Endothelial cell of hepatic sinusoid (primary cell): Measurements from ENCODE around the gene PTPN6.

Experiments
- in situ Hi-C: cut with HindIII; loops from 2 replicates; pipeline ENCODE4 v1.10.0; 2017; ENCODE audit warnings: low sequenced_read_pairs

Gene PTPN6

DNA sequence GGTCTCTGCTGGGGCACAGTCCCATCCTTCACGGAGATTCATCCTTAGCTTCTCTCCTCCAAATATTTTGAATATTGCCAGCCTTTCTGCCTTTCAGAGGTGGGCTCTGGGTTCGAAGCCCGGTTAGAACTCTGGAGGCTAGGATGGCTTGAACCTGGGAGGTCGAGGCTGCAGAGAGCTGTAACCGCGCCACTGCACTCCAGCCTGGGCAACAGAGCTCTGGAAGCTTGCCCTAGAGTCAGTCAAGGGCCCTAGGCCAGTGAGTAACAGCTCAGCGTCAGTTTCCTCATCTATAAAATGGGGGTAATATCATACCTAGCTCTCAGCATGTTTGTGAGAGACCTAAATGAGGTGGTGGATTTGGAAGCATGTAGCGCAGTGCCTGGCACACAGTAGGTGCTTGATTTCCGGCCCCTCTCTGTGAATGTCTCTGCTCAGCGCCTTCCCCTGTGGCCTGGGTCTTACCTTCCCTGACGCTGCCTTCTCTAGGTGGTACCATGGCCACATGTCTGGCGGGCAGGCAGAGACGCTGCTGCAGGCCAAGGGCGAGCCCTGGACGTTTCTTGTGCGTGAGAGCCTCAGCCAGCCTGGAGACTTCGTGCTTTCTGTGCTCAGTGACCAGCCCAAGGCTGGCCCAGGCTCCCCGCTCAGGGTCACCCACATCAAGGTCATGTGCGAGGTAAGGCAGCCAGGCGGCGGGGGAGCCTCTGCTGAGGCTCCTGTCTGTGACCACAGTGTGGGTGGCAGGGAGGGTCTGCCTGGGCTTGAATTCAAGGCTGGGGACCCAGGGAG, 3.4 kb downstream of the PTPN6 start:
- in situ Hi-C loops, result no loop called here

DNA sequence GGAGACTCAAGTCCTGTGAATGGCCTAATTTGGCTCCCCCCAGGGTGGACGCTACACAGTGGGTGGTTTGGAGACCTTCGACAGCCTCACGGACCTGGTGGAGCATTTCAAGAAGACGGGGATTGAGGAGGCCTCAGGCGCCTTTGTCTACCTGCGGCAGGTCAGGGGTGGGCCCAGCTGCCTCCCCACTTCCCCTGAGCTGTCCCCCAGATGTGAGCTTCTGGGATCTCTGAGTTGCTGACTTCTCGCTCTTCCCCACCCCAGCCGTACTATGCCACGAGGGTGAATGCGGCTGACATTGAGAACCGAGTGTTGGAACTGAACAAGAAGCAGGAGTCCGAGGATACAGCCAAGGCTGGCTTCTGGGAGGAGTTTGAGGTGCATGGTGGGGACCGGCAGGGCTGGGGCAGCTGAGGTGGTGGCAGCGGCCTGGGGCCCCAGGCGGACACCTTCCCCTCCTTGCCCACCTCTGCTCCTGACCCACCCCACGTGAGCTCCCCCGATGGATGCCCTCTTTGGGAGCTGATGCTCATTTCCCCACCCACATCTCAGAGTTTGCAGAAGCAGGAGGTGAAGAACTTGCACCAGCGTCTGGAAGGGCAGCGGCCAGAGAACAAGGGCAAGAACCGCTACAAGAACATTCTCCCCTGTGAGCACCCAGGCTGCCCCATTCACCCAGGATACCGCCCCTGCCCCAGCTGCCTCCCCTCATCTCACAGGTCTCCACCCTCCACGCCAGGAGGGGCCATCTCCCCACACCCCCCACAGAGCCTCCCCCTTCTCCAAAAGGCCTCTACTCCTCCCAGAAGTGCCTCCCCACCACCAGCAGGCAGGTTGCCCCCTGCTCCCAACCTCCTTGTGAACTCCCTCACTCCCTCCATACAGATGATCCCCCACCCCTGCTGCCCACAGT, 4.2 kb downstream of the PTPN6 start:
- in situ Hi-C loops, result no loop called here

GRCh38 chr12:6956021-6956727, 5.0 kb downstream of the PTPN6 start:
- in situ Hi-C loops, result no loop called here

DNA sequence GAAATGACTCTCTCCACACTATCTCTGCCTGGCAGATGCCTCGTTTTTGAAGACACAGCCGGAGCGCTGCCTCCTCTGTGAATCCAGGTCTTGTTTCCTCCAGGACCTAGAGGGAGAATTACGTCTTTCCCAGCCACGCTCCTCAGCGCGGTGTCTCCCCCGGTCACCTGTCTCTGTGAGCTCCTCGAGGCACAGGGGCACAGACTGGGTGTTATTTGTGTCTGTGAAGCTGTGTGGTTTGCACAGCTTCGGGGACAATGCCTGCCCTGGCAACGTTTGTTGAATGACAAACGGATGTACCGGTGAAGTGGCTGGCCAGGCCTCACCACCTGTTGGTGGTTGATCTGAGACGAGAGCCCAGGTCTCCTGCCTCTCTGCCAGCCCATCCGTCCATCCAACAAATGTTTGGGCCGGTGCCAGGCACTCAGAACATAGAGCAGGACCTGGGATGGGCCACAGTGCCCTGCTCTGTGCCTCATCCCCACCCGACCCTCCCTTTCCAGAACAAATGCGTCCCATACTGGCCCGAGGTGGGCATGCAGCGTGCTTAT, 6.1 kb downstream of the PTPN6 start:
- in situ Hi-C loops, result no loop called here

- in situ Hi-C loops, result no loop called here
Measured at GRCh38 chr12:6957741-6958608, 6.8 kb downstream of the PTPN6 start.

DNA sequence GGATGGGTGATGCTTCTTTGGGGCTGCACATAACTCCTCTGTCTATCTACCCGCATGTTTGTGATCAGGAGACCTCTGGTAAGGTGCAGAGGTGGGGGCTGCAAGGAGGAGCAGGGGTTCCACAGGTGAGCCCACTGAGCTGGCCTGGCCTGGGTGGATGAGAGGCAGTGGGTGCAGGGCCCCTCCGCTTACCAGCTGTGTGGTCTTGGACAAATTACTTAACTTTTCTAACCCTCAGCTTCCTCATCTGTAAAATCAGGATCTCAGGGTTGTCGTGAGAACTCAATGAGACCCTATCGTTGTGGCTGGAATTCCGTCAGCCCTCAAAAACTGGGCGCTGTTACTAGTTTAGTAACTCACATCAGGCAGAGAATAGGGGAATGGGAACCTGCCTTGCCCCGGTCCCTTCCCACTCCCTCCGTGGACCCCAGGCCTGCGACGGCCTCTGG, 7.5 kb downstream of the PTPN6 start:
- in situ Hi-C loops, result no loop called here

GRCh38 chr12:6959058-6959804, 8.1 kb downstream of the PTPN6 start:
- in situ Hi-C loops, result no loop called here

GRCh38 chr12:6959805-6960592, 8.8 kb downstream of the PTPN6 start:
- in situ Hi-C loops, result no loop called here

DNA sequence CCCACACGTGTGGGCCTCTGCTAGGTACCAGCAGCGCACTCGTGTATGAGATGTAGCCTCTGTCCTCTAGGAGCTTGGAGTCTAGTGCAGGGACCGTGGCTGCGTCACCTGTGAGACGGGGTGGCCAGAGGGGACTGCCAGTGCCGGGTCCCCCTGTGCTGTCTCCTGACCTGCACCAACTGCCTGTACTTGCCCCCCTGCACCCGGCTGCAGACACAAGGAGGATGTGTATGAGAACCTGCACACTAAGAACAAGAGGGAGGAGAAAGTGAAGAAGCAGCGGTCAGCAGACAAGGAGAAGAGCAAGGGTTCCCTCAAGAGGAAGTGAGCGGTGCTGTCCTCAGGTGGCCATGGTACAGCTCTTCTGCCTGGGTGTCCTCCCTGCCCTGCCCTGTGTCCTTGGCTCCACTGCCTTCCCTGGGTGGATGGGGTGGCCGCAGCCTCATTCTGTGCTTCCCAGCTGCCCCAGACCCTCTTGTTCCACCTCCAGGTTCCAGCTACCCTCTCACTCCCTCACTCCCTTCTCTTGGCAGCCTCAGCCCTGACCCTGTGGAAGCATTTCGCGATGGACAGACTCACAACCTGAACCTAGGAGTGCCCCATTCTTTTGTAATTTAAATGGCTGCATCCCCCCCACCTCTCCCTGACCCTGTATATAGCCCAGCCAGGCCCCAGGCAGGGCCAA, 9.6 kb downstream of the PTPN6 start:
- in situ Hi-C loops, result no loop called here

GRCh38 chr12:6961278-6961694, 10.1 kb downstream of the PTPN6 start:
- in situ Hi-C loops, result no loop called here

- in situ Hi-C loops, result no loop called here
Measured at GRCh38 chr12:6961695-6962284, 10.6 kb downstream of the PTPN6 start.

- in situ Hi-C loops, result no loop called here
Measured at GRCh38 chr12:6962285-6963015, 11.3 kb downstream of the PTPN6 start.

- in situ Hi-C loops, result no loop called here
Measured at GRCh38 chr12:6963016-6963731, 12.0 kb downstream of the PTPN6 start.

GRCh38 chr12:6963791-6964413, 12.7 kb downstream of the PTPN6 start:
- in situ Hi-C loops, result no loop called here

DNA sequence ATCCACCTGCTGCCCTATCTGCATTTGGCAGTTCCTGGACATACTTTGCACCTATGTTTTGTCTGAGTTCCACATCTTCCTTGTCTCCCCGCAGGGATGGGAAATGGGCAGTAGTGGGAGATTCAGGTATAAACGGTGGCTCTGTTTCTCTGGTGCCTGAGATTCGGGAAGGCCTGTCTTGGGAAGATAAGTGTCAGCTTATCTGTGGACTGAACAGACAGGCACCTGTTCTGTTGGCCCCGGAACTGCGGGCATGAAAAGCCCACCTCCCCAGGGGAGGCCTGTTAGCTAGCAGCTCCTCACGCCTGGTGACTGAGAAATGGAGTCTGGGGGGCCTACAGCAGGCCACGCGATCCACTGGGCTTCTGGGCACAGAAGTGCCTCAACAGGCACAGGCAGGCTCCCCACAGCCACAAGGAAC, 13.5 kb downstream of the PTPN6 start:
- in situ Hi-C loops, result loop anchor here (5.0 kb wide), 1 partner anchor 43 kb away; no protein-coding TSS in a partner anchor
